ENCODE data around the gene PPP4C. TPM values are rescaled to one million over a fixed set of nuclear protein-coding genes. Genes with fewer than 3 reads are reported as not detected.

The PPP4C gene
- total RNA-seq, 1 donor from 2014 or later, result 98.4 TPM

DNA sequence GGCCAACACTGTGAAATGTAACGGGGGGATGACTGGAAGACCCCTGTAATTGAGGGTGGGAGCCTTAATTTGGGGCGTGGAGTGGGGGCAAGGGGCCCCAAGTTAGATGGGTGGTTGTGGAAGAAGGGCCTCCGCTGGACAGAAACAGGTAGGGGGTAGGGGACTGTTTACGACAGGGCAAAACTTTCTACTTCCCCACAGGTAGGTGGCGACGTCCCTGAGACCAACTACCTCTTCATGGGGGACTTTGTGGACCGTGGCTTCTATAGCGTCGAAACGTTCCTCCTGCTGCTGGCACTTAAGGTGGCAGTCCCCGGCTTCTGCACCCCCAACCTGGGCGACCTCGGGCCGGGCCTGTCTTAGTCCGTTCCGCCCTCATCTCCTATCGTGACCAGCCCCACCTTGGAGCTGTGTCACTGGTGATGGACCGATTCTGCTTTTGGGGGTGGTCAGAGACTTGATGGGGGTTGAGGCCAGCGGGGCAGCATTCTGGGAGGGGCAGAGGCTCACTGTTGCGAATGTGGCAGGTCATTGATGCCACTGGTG, 6.8 kb downstream of the PPP4C start:
- H3K4me3 ChIP-seq (ENCODE audit: low read depth, low read length), result no peak overlapping the region
- DNase-seq (ENCODE audit: low read depth), result no peak
- peak; percentile 30 for TF ChIP-seq CTCF (conservative IDR thresholded peaks at IDR 0.05; ENCODE audit: low read depth, low read length)

DNA sequence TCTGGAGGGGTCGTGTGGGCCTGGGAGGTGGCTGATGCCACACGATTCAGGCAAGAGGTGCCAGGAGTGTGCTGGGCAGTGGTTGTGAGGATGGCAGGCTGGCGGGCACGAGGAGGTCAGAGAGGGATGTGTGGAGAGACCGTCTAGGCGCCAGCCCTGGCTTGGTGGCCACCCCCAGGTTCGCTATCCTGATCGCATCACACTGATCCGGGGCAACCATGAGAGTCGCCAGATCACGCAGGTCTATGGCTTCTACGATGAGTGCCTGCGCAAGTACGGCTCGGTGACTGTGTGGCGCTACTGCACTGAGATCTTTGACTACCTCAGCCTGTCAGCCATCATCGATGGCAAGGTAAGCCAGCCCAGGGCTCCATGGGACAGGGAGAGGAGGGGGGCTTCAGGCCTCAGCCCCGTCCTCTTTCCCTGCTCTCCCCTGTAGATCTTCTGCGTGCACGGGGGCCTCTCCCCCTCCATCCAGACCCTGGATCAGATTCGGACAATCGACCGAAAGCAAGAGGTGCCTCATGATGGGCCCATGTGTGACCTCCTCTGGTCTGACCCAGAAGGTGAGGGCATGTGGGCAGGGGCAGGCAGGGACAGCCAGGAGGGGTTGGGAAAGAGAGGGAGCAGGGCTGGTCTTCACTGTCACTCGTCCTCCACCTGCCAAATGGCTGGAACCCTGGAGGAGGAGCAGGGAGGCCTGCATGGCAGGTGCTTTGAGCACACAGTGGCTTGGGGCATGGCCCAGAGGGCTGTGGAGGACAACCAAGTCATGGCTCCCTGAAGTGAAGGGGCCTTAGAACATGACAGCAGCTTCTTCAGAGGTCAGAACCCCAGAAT, 7.6 kb downstream of the PPP4C start:
- TF ChIP-seq CTCF (conservative IDR thresholded peaks at IDR 0.05; ENCODE audit: low read depth, low read length), result no peak
- H3K4me3 ChIP-seq (ENCODE audit: low read depth, low read length), result no peak overlapping the region
- DNase-seq (ENCODE audit: low read depth), result no peak

GRCh38 chr16:30084096-30084815, 8.5 kb downstream of the PPP4C start:
- no peak for DNase-seq (ENCODE audit: low read depth)
- H3K4me3 ChIP-seq (ENCODE audit: low read depth, low read length), result no peak overlapping the region
- TF ChIP-seq CTCF (conservative IDR thresholded peaks at IDR 0.05; ENCODE audit: low read depth, low read length), result no peak

DNA sequence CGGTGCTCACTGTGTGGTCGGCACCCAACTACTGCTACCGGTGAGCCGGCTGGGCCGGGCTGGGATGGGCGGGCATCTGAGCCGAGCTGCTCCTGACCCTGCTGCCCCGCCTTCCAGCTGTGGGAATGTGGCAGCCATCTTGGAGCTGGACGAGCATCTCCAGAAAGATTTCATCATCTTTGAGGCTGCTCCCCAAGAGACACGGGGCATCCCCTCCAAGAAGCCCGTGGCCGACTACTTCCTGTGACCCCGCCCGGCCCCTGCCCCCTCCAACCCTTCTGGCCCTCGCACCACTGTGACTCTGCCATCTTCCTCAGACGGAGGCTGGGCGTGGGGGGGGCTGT, 9.0 kb downstream of the PPP4C start:
- DNase-seq (ENCODE audit: low read depth), result no peak
- H3K4me3 ChIP-seq (ENCODE audit: low read depth, low read length), result no peak overlapping the region
- TF ChIP-seq CTCF (conservative IDR thresholded peaks at IDR 0.05; ENCODE audit: low read depth, low read length), result no peak

DNA sequence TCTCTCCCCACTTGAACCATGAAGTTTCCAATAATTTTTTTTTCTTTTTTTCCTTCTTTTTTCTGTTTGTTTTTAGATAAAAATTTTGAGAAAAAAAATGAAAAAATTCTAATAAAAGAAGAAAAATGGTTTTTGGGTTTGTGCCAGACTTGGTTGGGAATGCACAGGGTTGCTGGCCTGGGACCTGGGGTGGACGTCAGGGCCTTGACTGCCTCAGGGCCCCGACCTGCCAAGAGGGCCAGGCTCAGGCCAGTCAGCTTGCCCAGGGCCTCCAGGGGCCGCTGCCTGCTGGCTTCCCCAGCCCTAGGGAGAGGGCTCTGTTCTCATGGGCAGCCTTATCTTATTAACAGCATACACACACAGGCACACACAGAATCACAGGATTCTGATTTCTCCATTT, 9.5 kb downstream of the PPP4C start:
- no peak overlapping the region for H3K4me3 ChIP-seq (ENCODE audit: low read depth, low read length)
- TF ChIP-seq CTCF (conservative IDR thresholded peaks at IDR 0.05; ENCODE audit: low read depth, low read length), result no peak
- DNase-seq (ENCODE audit: low read depth), result no peak

DNA sequence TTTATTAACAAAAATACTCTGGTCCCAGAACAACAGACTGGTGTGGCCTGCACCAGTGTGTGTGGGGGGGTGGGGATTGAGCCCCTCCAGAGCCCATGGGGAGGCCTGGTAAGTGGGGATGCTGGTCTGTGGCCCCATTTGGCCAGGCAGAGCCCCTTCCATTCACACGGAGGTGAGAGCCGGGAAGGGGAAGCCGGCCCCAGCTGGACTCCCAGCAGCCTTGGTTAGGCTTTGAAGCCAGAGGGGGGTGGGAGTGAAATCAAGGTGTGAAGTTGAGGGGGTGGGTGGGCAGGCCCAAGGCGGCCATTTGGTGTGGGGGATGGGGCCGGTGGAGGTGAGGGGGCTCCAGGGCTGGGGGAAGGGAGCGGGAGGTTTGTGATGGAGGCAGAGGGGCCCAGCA, 10.0 kb downstream of the PPP4C start:
- no peak for DNase-seq (ENCODE audit: low read depth)
- TF ChIP-seq CTCF (conservative IDR thresholded peaks at IDR 0.05; ENCODE audit: low read depth, low read length), result no peak
- H3K4me3 ChIP-seq (ENCODE audit: low read depth, low read length), result no peak overlapping the region
